BE2C (cell line): ENCODE results near the gene WFDC10A.

Source experiments
- DNase-seq: peaks from one replicate; pipeline ENCODE4 v3.0.0-alpha.2; 2020
- H3K27me3 ChIP-seq: fragments of 250-450 bp; sonication (Bioruptor Pico); 2 replicates; pipeline ENCODE4 v1.5.1; 2020; ENCODE audit warnings: mild to moderate bottlenecking
- H3K36me3 ChIP-seq: fragments of 250-450 bp; sonication (Bioruptor Pico); 2 replicates; pipeline ENCODE4 v1.5.1; 2020; ENCODE audit warnings: mild to moderate bottlenecking
- H3K4me1 ChIP-seq: fragments of 250-450 bp; sonication (Bioruptor Pico); 2 replicates; pipeline ENCODE4 v1.5.1; 2020
- H3K4me3 ChIP-seq: 2 replicates; pipeline ENCODE4 v1.5.1; 2011; ENCODE audit warnings: low read depth, low read length
- H3K9me3 ChIP-seq: fragments of 250-450 bp; sonication (Bioruptor Pico); 2 replicates; pipeline ENCODE4 v1.5.1; 2020
- TF ChIP-seq, protein P1 (sequence below): IDR thresholded peaks from 2 replicates; pipeline ENCODE4 v1.5.1; 2012; ENCODE audit warnings: mild to moderate bottlenecking, low read depth, low read length

Gene WFDC10A

DNA sequence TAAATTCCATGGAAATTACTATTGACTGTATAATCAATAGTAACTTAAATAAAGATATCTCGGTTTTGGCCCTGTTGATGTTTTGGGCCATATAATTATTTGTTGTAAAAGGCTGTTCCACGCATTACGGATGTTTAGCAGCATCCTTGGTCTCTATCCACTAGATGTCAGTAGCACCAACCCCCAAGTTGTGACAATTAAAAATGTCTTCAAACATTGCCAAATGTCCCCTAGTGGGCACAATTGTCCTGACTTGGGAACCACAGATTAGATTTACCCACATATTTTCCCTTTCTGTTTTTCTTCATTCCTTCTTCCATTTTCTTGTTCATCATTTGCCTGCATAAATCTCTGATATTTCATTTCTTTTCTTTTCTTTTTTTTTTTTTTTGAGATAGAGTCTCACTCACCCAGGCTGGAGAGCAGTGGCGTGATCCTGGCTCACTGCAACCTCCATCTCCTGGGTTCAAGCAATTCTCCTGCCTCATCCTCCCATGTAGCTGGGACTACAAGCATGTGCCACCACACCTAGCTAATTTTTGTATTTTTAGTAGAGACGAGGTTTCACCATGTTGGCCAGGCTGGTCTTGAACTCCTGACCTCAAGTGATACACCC, 36.9 kb upstream of the WFDC10A start:
- Histone ChIP-seq H3K36me3 (no peaks in the 10 kb centered on the region), H3K9me3 (no peaks in the 10 kb centered on the region), H3K4me3 (no peak overlapping the region), H3K27me3 (no peaks in the 10 kb centered on the region), H3K4me1 (no peaks in the 10 kb centered on the region)
- peak; percentile 42 for DNase-seq
- TF ChIP-seq, protein P1, sequence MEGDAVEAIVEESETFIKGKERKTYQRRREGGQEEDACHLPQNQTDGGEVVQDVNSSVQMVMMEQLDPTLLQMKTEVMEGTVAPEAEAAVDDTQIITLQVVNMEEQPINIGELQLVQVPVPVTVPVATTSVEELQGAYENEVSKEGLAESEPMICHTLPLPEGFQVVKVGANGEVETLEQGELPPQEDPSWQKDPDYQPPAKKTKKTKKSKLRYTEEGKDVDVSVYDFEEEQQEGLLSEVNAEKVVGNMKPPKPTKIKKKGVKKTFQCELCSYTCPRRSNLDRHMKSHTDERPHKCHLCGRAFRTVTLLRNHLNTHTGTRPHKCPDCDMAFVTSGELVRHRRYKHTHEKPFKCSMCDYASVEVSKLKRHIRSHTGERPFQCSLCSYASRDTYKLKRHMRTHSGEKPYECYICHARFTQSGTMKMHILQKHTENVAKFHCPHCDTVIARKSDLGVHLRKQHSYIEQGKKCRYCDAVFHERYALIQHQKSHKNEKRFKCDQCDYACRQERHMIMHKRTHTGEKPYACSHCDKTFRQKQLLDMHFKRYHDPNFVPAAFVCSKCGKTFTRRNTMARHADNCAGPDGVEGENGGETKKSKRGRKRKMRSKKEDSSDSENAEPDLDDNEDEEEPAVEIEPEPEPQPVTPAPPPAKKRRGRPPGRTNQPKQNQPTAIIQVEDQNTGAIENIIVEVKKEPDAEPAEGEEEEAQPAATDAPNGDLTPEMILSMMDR = peak; percentile 93

DNA sequence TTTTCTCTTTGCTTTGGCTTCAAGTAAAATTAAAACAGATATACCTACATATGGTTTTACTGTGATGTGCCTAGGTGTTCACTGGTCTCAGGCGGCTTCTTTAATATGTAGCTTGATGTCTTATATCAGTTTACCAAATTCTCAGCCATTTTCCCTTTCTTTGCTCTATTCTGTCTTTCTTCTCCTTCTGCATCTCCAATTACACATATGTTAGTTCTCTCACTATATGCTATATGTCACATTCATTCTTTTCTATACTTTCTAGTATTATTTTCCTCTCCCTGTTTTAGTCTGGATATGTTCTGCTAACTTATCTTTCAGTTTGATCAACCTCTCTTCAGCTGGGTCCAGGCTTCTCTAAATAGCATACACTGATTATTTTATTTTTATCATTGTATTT, 36.0 kb upstream of the WFDC10A start:
- Histone ChIP-seq H3K4me1 (no peaks in the 10 kb centered on the region), H3K27me3 (no peaks in the 10 kb centered on the region), H3K36me3 (no peaks in the 10 kb centered on the region), H3K9me3 (no peaks in the 10 kb centered on the region), H3K4me3 (no peak overlapping the region)
- TF ChIP-seq, protein P1 = no peak
- DNase-seq = no peak

DNA sequence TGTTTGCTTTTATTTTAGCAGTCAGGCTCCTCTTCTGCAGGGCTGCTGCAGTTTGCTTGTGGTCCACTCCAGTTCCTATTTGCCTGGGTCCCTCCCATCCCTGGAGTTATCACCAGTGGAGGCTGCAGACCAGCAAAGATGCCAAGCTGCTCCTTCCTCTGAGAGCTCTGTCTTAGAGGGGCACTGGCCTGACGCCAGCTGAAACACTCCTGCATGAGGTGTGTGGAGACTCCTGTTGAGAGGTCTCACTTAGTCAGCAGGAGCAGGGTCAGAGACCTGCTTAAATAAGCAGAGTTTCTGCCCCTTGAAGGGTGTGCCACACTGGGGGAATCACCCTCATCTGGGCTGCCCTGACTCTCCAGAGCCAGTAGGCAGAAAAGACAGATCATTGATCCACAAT, 34.3 kb upstream of the WFDC10A start:
- H3K4me1 ChIP-seq = no peaks in the 10 kb centered on the region
- H3K4me3 ChIP-seq = no peak overlapping the region
- no peaks in the 10 kb centered on the region for H3K36me3 ChIP-seq
- TF ChIP-seq, protein P1 = no peak
- H3K27me3 ChIP-seq = no peaks in the 10 kb centered on the region
- no peak for DNase-seq
- H3K9me3 ChIP-seq = no peaks in the 10 kb centered on the region

DNA sequence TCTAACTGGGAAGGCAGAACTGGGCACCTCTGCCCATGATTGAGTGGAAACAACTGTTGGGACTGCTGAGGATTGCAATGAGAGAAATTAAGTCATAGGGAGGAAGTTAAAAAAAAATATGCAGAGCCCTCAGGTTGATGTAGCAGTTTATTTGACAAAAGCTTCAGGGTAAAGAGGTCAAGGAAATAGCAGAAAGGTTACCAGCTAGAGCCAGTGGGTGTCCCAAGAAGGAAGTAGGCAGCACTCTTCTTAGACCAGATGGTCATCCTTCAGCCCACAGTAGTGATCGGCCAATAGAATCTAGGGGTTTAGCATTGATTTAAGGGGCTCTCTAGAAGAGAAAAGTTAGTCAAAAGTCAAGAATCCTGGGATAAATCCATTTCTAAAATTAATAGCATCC, 21.7 kb upstream of the WFDC10A start:
- no peaks in the 10 kb centered on the region for H3K4me1 ChIP-seq
- no peak for DNase-seq
- TF ChIP-seq, protein P1 = no peak
- no peak overlapping the region for H3K4me3 ChIP-seq
- H3K36me3 ChIP-seq = no peaks in the 10 kb centered on the region
- H3K27me3 ChIP-seq = peaks cover 4% of the 10 kb centered on the region; the same call in 1 of the 2 replicates
- no peaks in the 10 kb centered on the region for H3K9me3 ChIP-seq

- H3K9me3 ChIP-seq = no peaks in the 10 kb centered on the region
- H3K4me1 ChIP-seq = no peaks in the 10 kb centered on the region
- H3K36me3 ChIP-seq = no peaks in the 10 kb centered on the region
- TF ChIP-seq, protein P1 = no peak
- H3K4me3 ChIP-seq = no peak overlapping the region
- no peak for DNase-seq
- H3K27me3 ChIP-seq = peaks cover 8% of the 10 kb centered on the region; the same call in 1 of the 2 replicates
Observed at GRCh38 chr20:45611054-45611453, 18.5 kb upstream of the WFDC10A start.

DNA sequence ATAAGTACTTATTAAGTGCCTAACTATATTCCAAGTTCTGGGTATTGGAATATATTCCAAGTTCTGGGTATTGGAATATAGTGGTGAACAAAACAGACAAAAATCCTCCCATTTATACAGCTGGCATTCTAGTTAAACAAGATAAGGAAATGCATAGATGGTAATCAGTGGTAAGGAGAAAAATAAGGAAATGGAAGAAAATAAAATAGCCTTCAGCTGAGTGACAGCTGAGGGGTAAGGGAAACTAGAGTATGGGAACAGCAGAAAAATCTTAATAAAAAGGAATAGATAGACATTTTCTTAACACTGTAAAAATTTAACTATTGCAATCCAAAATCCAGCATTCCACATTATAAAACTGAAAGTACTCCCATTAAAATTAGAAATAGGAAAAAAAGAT, 17.2 kb upstream of the WFDC10A start:
- TF ChIP-seq, protein P1 = no peak
- no peaks in the 10 kb centered on the region for H3K36me3 ChIP-seq
- H3K4me3 ChIP-seq = no peak overlapping the region
- DNase-seq = no peak
- no peaks in the 10 kb centered on the region for H3K9me3 ChIP-seq
- H3K4me1 ChIP-seq = no peaks in the 10 kb centered on the region
- H3K27me3 ChIP-seq = peaks cover 8% of the 10 kb centered on the region; the same call in 1 of the 2 replicates
